AG04449 (cell line): ENCODE data around the gene MAP4K4.

ENCODE experiments used
- CTCF ChIA-PET: fragments of 350-600 bp; formaldehyde crosslinking; extraction: SDS; loops from one replicate; lab custom pipeline; 2021; ENCODE audit warnings: antibody characterized with exemption; lab: Yijun Ruan, JAX
- POLR2A ChIA-PET: fragments of 400-600, 350-600 bp; formaldehyde crosslinking; extraction: SDS; loops from one replicate; lab custom pipeline; 2020; ENCODE audit warnings: antibody characterized with exemption, inconsistent platforms; lab: Yijun Ruan, JAX
- DNase-seq: peaks from one replicate; pipeline ENCODE4 v3.0.0-alpha.2; 2010; ENCODE audit warnings: low read depth, low spot score
- H3K4me3 ChIP-seq: 2 replicates; pipeline ENCODE4 v1.5.1; 2011; ENCODE audit warnings: low read depth, mild to moderate bottlenecking, control low read depth, low read length
- TF ChIP-seq, protein P1 (sequence below): IDR thresholded peaks from one replicate; pipeline ENCODE4 v1.5.1; 2011; ENCODE audit warnings: mild to moderate bottlenecking, moderate library complexity, low read length, control low read depth, inconsistent platforms; ENCODE audit not compliant: insufficient read depth; ENCODE audit errors: missing control alignments

The MAP4K4 gene

DNA sequence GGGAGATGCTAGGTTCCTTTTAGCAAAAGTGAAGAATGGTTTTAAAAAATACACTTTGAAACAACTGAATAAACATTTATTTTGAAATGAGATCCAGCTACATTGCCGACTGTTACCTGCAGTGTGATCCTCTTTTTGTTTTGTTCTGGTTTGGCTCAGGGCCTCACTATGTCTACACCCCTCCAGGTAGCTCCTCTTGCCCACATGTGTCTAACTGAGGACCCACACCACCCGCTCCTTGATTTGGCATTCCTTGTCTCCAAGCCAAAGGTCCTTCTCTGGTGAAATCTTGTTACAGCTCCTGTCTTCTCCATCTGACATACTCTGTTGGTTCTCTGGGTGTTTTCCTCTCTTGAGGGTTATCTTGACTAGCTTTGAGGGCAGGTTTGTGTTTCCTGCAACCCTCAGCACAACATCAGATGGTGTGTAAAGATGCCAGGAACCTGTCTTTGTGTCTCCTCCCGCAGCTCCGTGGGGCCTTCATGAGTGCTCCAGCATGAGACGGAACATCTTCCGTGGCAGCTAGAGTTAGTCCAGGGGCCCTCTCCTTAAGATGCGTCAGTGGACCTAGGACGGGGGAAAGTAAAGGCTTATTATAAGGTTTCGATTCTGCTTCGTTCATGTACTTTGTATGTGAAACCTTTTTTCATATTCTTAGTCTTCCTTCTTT lies 32.1 kb downstream of the MAP4K4 start:
- CTCF ChIA-PET: interaction anchor here (0.8 to 1.7 kb wide), 6 partner anchors 9 to 311 kb away, joined by 3 to 5 read pairs (median 3); no protein-coding TSS in a partner anchor
- no peak for DNase-seq
- no peak overlapping the region for H3K4me3 ChIP-seq
- TF ChIP-seq, protein P1, sequence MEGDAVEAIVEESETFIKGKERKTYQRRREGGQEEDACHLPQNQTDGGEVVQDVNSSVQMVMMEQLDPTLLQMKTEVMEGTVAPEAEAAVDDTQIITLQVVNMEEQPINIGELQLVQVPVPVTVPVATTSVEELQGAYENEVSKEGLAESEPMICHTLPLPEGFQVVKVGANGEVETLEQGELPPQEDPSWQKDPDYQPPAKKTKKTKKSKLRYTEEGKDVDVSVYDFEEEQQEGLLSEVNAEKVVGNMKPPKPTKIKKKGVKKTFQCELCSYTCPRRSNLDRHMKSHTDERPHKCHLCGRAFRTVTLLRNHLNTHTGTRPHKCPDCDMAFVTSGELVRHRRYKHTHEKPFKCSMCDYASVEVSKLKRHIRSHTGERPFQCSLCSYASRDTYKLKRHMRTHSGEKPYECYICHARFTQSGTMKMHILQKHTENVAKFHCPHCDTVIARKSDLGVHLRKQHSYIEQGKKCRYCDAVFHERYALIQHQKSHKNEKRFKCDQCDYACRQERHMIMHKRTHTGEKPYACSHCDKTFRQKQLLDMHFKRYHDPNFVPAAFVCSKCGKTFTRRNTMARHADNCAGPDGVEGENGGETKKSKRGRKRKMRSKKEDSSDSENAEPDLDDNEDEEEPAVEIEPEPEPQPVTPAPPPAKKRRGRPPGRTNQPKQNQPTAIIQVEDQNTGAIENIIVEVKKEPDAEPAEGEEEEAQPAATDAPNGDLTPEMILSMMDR: no peak
- POLR2A ChIA-PET: no interaction called here

GRCh38 chr2:101731221-101732054 lies 33.9 kb downstream of the MAP4K4 start:
- TF ChIP-seq, protein P1: no peak
- H3K4me3 ChIP-seq: no peak overlapping the region
- ChIA-PET CTCF (interaction anchor here (2.0 kb wide), 1 partner anchor 100 kb away, joined by 4 read pairs; no protein-coding TSS in a partner anchor), POLR2A (no interaction called here)
- DNase-seq: no peak

DNA sequence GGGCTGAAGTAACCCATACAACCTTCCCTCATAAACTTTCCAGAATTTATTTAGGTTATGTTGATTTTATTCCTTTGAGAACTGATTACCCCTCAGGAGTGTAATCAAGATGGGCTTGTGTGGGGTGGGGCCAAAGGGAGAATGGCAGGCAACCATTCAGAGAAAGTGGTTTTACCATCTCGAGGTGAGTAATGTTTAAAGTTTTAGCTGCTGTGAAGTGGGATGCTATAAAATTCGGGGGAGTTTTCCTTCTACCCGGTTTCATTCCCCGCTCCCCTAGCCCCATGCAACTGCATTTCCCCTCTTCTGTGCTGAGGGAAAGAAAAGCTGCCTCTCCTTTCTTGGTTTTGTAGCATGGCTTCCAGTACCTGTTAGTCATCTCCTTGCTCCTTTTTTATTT lies 34.7 kb downstream of the MAP4K4 start:
- no peak overlapping the region for H3K4me3 ChIP-seq
- CTCF ChIA-PET: interaction anchor here (2.0 kb wide), 1 partner anchor 99 kb away, joined by 4 read pairs; no protein-coding TSS in a partner anchor
- TF ChIP-seq, protein P1: no peak
- no peak for DNase-seq
- POLR2A ChIA-PET: no interaction called here

DNA sequence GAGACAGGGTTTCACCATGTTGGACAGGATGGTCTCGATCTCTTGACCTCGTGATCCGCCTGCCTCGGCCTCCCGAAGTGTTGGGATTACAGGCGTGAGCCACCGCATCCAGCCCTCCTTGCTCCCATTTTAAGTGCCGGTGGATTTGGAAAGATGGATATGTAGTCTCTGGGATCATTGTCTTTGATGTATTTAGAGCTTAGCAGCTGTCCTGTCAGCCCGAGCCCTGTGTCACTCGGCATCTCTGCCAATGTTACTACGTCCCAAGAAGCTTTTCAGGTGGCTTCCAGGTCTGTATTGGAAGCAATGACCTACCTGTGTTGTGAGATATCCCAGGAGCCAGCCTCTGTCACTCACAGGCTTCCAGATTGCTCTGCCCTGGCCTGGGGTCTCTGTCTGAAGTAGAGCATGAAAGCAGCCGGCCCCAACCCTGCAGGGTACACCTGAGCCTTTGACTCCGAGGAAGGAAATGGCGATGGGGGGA lies 35.3 kb downstream of the MAP4K4 start:
- POLR2A ChIA-PET: no interaction called here
- CTCF ChIA-PET: interaction anchor here (2.0 kb wide), 1 partner anchor 98 kb away, joined by 4 read pairs; no protein-coding TSS in a partner anchor
- H3K4me3 ChIP-seq: no peak overlapping the region
- TF ChIP-seq, protein P1: no peak
- no peak for DNase-seq

- ChIA-PET POLR2A (no interaction called here), CTCF (no interaction called here)
- TF ChIP-seq, protein P1: no peak
- no peak for DNase-seq
- no peak overlapping the region for H3K4me3 ChIP-seq
Measured at GRCh38 chr2:101733257-101733993, 35.9 kb downstream of the MAP4K4 start.
